CD14-positive monocyte (primary cell): ENCODE data around the gene INO80. TPM values are rescaled to one million over a fixed set of nuclear protein-coding genes. Genes with fewer than 3 reads are reported as not detected.

Experiments used
- polyA plus RNA-seq, 3 donors: library from polyadenylated mRNA; depleted of rRNA in 1 of 3; unstranded in 2 of 3; stranded (reverse) in 1 of 3; fragments of 300-500 nt in 2 of 3; fragments of >200 nt in 1 of 3; fragmentation: Illumina TruSeq in 2 of 3; gene quantifications; 1 replicate in 2 of 3; 2 replicates in 1 of 3; pipeline ENCODE4 v1.2.3, GENCODE V29; 2012 to 2021
- small RNA-seq: library from RNA; depleted of rRNA; stranded (forward); fragments of <200 nt; gene quantifications from one replicate; pipeline ENCODE3, GENCODE V24; 2012; ENCODE audit warnings: low read depth; ENCODE audit not compliant: insufficient read length

The INO80 gene
- polyA plus RNA-seq, 3 donors = 2.3 to 13.1 (median 2.4) TPM

Small RNA genes within 50 kb of the gene (small RNA-seq; reads per million reads assigned to genes)
- not detected for gene ISCA1P4

Other genes with a start within 250 kb of the INO80 start
- gene RHOV, start 242.0 kb downstream of the INO80 start, polyA plus RNA-seq = under 1 TPM in 1 of 3 donors, not detected in 2; 0.08 TPM
- 10 to 100 TPM; 12.1 to 22.8 (median 21.8) TPM for gene VPS18, start 221.8 kb downstream of the INO80 start, polyA plus RNA-seq
- gene DLL4, start 186.9 kb downstream of the INO80 start, polyA plus RNA-seq = under 1 TPM in 1 of 3 donors, not detected in 2; 0.07 TPM
- under 1 TPM in 1 of 3 donors, not detected in 2; 0.15 TPM for gene CHAC1, start 162.8 kb downstream of the INO80 start, polyA plus RNA-seq
- under 1 TPM in 2 of 3 donors, not detected in 1; 0.04 to 0.08 TPM for gene EXD1, start 114.5 kb upstream of the INO80 start, polyA plus RNA-seq
- 10 to 100 TPM; 57.2 to 67.2 (median 58.8) TPM for gene CHP1, start 115.0 kb upstream of the INO80 start, polyA plus RNA-seq
- under 1 TPM; 0.05 to 0.28 (median 0.22) TPM for gene OIP5, start 216.3 kb upstream of the INO80 start, polyA plus RNA-seq
- gene NUSAP1, start 216.6 kb upstream of the INO80 start, polyA plus RNA-seq = 1 to 10 TPM; 2.4 to 4.0 (median 3.5) TPM